GM21528 (cell line): ENCODE measurements around the gene PRSS12.
A peak's percentile ranks its signal among the peaks of the same experiment; 100 is the strongest.

ENCODE experiments used
- ATAC-seq: cut with Tn5 transposase; IDR thresholded peaks from one replicate; pipeline ENCODE4 v1.9.1; 2021; ENCODE audit warnings: mild to moderate bottlenecking, moderate library complexity; ENCODE audit not compliant: unreplicated experiment, low FRiP score

The PRSS12 gene

GRCh38 chr4:118360106-118360505 is 7.3 kb upstream of the PRSS12 start:
- ATAC-seq = no peak

GRCh38 chr4:118357601-118358000 is 4.8 kb upstream of the PRSS12 start:
- no peak for ATAC-seq

DNA sequence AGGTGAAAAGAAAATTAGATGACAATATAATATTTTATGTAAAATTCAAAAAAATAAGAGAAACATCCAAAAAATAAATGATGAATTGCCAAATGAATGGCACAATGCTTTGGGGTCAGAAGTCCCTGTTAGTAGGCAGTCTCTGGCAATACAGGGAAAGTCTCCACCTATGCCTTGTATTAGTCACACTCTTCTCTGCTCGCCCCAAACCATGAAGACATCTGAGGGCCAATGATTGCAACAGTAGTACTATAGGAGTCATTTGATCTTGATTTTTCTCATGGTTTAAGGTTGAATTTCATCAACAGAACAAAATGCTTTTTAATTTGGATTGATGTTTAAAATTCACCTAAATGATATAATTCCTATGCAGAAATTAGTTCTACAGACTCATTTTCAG is 3.9 kb upstream of the PRSS12 start:
- no peak for ATAC-seq

- no peak for ATAC-seq
These were observed 3.3 kb upstream of the PRSS12 start for GRCh38 chr4:118356111-118356510.

- no peak for ATAC-seq
These were observed 2.1 kb upstream of the PRSS12 start for GRCh38 chr4:118354913-118355312.

GRCh38 chr4:118353534-118354030 is 779 bp upstream of the PRSS12 start:
- no peak for ATAC-seq

DNA sequence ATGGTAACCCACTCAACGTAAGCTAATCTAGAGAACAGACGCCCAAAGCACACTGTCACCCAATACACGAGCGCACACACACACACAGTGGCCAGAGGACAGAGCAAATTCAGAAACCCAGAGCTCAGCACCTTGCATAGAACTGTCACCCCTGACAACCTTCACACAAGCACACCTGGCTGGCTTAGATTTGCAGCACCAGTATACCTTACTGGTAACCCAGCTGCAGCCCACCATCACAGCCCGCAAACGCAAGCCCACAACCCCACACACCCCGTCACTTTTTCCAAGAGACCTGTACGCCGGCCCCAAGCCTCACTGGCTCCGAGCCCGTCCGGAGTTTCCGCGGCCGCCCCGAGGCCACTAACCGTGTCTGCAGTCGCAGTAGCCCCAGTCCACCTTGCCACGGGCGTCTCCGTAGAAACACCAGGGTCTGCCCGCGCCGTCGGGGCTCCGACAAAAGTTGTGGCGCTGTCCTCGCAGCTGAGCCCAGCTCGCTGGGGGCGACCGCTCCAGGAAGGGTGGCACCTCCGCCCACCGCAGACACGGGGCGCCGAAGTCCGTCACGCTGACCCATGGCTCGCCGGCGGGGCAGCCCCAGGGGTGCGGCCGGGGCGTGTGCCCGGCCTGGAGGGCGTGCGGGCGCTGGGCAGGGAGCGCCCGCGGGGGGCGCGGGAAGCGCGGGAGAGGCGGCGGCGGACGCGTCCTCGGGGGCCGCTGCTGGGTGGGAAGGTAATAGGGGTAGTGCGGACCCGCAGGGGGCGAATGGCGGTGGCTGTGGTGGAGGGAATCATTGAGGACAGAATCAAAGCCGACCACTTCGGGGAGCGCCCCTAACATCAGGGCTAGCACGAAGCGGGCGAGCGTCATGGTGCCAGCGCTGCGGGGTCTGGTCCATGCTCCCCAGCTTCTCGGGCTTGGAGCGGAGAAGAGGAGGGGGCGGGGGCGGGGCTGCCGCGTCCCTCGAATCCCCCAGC is 664 bp downstream of the PRSS12 start:
- peak; percentile 16 for ATAC-seq

GRCh38 chr4:118350961-118351360 is 1.8 kb downstream of the PRSS12 start:
- ATAC-seq = no peak

DNA sequence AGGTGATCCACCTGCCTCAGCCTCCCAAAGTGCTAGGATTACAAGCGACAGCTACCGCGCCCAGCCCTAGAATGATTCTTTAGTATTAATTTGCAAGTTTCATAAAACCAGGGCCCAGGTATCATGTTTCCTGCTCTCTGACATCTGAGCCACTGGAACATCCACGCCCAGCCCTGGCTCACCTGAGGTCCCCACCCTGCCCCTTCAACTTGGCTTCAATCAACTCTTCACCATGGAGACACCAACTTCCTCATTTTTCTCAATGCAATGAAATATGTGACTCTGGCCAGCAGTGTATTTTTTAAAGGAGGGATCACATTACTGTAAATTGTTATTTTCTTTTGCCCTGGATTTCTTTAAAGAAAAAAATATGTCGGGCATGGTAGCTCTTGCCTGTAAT is 3.9 kb downstream of the PRSS12 start:
- ATAC-seq = no peak

DNA sequence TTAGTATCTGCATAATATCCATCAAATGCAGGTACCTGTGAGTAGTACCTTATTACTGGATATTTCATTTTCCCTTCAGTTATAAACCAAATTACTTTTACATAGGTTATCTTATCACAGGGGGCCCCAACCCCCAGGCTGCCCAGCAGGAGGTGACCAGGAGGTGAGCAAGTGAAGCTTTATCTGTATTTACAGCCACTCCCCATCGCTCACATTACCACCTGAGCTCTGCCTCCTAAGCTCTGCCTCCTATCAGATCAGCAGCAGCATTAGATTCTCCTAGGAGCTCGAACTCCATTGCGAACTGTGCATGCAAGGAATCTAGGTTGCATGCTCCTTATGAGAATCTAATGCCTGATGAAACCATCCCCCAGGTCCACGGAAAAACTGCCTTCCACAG is 6.3 kb downstream of the PRSS12 start:
- no peak for ATAC-seq

DNA sequence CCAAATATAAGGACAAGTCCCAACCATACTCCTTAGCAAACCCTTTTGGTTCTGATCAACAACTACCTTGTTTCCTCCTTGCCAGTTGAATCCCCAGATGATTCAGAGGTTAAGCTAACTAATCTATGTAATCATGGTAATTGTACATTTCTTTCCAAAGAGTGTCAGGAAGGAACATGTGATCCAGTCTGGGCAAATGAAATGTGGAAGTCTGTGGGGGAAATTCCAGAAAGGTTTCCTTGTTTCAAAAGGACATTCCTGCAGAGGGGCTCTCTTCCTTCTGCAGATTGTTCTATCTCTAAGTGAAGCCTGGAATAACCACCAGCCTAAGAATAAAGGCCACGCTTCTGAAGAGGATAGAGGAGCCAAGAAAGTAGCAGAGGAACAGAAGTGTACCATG is 7.0 kb downstream of the PRSS12 start:
- ATAC-seq = no peak

GRCh38 chr4:118344801-118345200 is 8.0 kb downstream of the PRSS12 start:
- no peak for ATAC-seq

- ATAC-seq = no peak
These were observed 9.3 kb downstream of the PRSS12 start for GRCh38 chr4:118343501-118343900.

DNA sequence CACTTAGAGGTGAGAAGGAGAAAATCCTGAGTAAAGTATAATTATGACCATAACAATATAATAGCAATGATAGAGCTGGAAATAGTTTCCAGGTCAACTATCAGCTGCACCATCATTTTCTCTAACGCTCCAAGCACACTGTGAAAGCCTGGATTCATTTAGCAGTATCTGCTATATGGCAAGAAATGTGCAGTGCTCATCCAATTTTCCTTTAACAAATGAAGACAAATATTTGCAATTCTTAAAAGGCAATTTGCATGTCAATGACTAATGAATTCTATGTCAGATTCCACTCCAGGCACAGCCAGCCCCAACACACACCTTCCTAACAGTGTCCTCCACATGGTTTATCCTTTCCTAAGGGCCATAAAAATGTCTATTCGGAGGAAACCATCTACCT is 12.7 kb downstream of the PRSS12 start:
- ATAC-seq = no peak

DNA sequence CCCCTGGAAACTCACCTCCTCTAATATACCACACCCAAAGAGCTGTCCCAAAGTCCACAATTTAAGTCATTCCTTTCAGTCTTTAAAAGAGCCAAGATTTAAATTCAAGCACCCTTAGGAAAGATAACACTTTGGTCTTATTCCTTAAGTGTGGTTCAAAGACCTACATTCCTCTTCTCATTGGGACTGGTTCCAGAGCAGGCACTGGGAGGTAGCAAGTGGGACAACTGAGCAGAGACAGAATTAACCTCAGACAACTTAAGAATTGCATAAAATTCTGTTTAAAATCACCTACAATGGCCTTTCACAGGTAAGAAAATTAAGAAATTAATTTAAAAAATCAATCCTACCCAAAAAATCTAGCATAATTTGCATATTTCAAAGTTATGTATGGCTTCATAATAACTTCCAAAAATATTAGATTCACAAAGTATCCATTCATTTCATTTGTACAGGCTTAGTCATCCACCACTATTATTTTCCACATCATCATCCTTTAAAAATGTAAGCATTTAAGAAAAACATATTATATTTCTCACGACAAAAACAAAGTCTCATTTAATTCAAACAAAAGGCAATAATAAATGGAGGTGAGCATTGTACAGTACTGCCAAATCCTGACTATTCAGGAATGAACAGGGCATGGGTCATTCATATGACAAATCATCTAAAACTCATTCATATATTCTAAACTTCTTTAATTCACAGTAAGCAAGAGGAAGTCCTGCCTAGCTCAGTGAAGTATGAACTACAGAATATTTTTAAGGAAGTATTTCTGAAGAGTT is 13.6 kb downstream of the PRSS12 start:
- no peak for ATAC-seq

GRCh38 chr4:118338518-118338917 is 14.3 kb downstream of the PRSS12 start:
- no peak for ATAC-seq

DNA sequence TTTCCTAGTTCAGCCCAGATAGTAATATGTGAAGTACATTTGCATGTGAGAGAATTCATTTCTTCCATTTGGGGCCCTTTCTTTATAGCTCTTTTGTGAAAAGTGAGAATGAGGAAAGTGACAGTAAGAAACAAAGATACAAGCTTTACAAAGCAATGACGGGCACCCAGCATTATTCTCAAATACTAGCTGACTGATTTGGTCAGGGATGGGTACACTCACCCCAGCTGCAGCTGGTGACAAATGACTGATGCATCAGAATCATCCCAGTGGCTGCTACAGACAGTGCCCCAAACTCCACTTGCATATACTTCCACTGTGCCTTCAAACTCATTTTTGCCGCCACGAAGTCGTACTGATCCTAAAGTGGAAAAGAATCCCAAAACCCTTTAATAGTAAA is 14.8 kb downstream of the PRSS12 start:
- no peak for ATAC-seq

DNA sequence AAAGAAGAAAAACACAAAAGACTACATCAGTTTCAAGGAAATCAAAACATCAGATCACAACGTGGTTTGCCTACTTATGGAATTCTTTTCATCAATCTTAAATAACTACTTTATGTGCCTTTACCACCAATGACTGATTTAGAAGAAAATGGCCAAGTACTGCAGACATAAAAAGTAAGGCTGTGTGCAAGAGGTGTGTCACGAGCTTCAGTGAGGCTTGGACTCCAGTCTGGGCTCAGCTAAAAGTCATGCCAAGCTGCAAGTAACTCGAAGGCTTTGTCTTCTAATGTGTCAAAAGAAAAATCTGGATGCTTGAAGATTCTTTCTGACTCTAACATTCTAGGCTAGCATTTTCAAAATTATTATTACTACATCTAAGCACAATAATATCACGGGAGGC is 17.0 kb downstream of the PRSS12 start:
- no peak for ATAC-seq

DNA sequence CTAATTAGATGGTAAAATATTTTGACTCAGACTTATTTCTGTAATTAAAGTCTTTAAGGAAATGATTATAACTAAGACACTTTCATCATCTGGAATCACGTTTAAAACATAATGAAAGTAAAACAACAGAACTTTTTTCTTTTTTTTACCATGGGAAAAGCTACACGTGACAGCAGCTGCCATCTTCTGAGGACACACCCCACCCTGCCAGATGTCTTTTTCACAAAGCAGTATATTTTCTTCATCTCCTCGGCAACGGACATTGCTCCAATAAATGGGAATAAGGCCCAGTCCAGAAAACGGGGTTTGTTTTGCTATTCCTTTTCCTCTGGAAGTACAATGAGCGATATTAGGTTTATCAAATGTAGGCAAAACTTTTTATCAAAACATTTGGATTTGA is 17.5 kb downstream of the PRSS12 start:
- no peak for ATAC-seq

DNA sequence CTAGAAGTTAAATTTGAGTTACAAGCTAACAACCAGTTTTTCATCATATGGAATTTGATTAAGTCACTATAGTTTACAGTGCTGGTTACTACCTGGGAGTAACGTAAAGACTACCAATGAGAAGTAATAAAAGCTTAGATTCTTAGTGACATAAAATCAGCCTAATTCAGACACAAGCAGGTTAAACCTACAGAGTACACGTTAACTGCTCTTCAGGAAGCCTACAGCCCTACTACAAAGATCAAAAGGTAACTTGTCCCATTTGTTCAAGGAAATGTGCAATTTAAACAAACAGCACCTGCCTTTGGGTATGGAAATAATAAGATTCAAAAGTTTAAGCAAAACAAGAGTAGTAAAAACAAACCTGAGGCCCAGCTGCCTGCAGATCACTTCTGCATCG is 21.5 kb downstream of the PRSS12 start:
- ATAC-seq = no peak

DNA sequence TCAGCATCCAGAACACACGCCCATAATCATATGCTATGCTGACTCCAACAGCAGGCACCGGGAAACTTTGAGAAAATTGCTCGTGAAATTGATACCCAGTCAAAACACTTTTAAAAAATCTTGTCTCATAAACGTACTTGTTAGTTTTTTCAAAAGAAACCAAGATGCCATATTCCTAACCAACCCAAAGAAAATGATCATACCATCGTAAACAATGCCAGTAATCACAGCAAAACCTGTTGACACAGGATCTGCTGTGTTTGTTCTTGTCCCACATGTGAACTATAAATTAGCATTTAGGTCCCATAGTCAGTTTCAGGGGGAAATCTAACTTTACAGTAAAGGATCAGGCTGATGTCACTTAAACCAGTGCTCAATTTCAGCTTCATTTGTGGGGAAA is 23.0 kb downstream of the PRSS12 start:
- ATAC-seq = no peak
